ENCODE results near the gene AXIN2.

GRCh38 chr17:65600518-65600917 is 39.1 kb upstream of the AXIN2 start:
- TF ChIP-seq, protein P1, sequence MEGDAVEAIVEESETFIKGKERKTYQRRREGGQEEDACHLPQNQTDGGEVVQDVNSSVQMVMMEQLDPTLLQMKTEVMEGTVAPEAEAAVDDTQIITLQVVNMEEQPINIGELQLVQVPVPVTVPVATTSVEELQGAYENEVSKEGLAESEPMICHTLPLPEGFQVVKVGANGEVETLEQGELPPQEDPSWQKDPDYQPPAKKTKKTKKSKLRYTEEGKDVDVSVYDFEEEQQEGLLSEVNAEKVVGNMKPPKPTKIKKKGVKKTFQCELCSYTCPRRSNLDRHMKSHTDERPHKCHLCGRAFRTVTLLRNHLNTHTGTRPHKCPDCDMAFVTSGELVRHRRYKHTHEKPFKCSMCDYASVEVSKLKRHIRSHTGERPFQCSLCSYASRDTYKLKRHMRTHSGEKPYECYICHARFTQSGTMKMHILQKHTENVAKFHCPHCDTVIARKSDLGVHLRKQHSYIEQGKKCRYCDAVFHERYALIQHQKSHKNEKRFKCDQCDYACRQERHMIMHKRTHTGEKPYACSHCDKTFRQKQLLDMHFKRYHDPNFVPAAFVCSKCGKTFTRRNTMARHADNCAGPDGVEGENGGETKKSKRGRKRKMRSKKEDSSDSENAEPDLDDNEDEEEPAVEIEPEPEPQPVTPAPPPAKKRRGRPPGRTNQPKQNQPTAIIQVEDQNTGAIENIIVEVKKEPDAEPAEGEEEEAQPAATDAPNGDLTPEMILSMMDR (IDR thresholded peaks at IDR 0.05; ENCODE audit: borderline replicate concordance, extremely low read depth, low read length, poor library complexity, severe bottlenecking) = no peak
- TF ChIP-seq EZH2 (IDR thresholded peaks at IDR 0.05; ENCODE audit: borderline replicate concordance, low read depth, low read length, severe bottlenecking) = no peak
